Fibroblast of villous mesenchyme (primary cell): ENCODE results near the gene F8. TPM values are rescaled to one million over a fixed set of nuclear protein-coding genes. Genes with fewer than 3 reads are reported as not detected.
"Not testable (repeated sequence)": the region's sequence is repeated elsewhere in the genome, so short reads cannot be mapped to it uniquely, and the experiment has no call there.

Experiments used
- DNase-seq: peaks from one replicate; pipeline ENCODE4 v3.0.0-alpha.2; 2010; ENCODE audit warnings: low read depth
- H3K4me3 ChIP-seq: 2 replicates; pipeline ENCODE4 v1.5.1; 2011; ENCODE audit warnings: low read depth, mild to moderate bottlenecking, low read length
- CTCF ChIP-seq: IDR thresholded peaks from 2 replicates; pipeline ENCODE4 v1.5.1; 2012; ENCODE audit warnings: low read depth, mild to moderate bottlenecking, low read length; ENCODE audit not compliant: insufficient read depth
- total RNA-seq: library from RNA; depleted of rRNA; stranded (reverse); fragments of >200 nt; gene quantifications from 2 replicates; pipeline ENCODE4 v1.2.3, GENCODE V29; 2012

F8 gene
- total RNA-seq, 1 donor, result 2.2 TPM

- DNase-seq, result no peak
- TF ChIP-seq CTCF, result no peak
- H3K4me3 ChIP-seq, result no peak overlapping the region
Observed at GRCh38 chrX:155023907-155024833, 1.6 kb upstream of the F8 start.

GRCh38 chrX:155020591-155020990, 1.9 kb downstream of the F8 start:
- DNase-seq, result no peak
- no peak for TF ChIP-seq CTCF

GRCh38 chrX:155009994-155010472, 12.5 kb downstream of the F8 start:
- no peak overlapping the region for H3K4me3 ChIP-seq
- no peak for TF ChIP-seq CTCF
- no peak for DNase-seq

More at GRCh38 chrX:155020591-155020990, 1.9 kb downstream of the F8 start:
- H3K4me3 ChIP-seq, result no peak overlapping the region

GRCh38 chrX:155008578-155008977, 13.9 kb downstream of the F8 start:
- not testable (repeated sequence) for H3K4me3 ChIP-seq, DNase-seq

GRCh38 chrX:155006913-155007671, 15.4 kb downstream of the F8 start:
- DNase-seq, H3K4me3 ChIP-seq: not testable (repeated sequence)

- DNase-seq, H3K4me3 ChIP-seq: not testable (repeated sequence)
Observed at GRCh38 chrX:155006379-155006778, 16.1 kb downstream of the F8 start.

GRCh38 chrX:155005190-155005589, 17.3 kb downstream of the F8 start:
- DNase-seq, result no peak
- no peak for TF ChIP-seq CTCF

DNA sequence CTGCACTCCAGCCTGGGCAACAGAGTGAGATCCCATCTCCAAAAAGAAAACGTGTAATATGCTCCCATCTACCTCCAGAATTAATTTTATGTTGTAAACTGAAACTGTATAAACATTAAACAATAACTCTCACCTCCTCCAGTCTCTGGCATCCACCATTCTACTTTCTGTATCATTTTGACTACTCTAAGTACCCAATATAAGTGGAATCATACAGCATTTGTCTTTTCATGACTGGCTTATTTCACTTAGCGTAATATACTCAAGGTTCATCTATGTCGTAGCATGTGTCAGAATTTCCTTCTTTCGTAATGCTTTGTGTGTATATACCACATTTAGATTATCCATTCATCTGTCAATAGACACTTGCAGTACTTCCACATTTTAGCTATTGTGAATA, 20.6 kb downstream of the F8 start:
- H3K4me3 ChIP-seq, result no peak overlapping the region
- no peak for TF ChIP-seq CTCF
- no peak for DNase-seq

More at GRCh38 chrX:155005190-155005589, 17.3 kb downstream of the F8 start:
- H3K4me3 ChIP-seq, result no peak overlapping the region
